ENCODE data around the gene NUP85. TPM values are rescaled to one million over a fixed set of nuclear protein-coding genes. Genes with fewer than 3 reads are reported as not detected.

Gene NUP85
- total and polyA plus RNA-seq, 4 donors = 15.2 to 36.3 (median 29.5) TPM

DNA sequence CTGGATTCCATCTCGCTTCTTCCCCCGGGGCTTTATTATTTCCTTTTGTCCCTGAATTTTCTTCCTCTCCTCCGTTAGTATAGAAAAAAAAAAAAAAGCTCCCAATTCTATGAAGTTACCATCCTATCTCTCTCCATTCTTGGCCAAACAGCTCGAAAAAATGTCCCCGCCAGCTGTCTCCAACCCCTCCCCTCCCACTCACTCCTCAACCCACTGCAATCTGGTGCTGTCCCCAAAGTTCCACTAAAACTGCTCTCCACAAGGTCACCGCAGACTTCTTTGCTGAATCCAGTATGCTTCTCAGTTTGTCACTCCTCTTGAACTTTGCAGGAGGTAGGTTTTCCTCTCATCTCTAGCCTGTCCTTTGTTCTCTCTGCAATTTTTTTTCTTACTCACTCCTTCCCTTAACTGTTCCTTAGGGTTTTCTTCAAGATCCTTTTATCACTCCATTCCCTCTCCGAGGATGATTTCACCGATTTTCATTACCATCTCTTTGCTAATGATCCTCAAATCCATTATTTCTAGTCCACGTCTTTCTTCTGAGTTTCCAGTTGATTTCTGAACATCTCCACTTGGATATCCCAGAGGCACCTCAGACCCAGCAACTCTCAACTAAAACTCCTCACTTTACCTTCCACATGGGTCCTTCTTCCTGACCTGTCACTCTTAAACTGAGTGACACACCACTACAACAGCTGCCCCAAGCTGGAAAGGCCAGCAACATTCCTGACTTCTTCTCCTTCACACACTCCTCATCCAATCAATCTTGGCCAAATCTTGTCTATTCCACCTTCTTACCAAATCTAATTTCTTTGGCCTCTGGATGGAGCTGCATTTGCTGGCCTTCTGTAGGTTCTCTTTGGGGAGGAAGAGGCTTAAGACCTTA lies 21.2 kb upstream of the NUP85 start (continued):
- no peak for TF ChIP-seq FOXA1 (IDR thresholded peaks at IDR 0.05)
- TF ChIP-seq TAF1 (conservative IDR thresholded peaks at IDR 0.05) = no peak
- TF ChIP-seq SP1 (IDR thresholded peaks at IDR 0.05) = no peak
- TF ChIP-seq, protein P1, sequence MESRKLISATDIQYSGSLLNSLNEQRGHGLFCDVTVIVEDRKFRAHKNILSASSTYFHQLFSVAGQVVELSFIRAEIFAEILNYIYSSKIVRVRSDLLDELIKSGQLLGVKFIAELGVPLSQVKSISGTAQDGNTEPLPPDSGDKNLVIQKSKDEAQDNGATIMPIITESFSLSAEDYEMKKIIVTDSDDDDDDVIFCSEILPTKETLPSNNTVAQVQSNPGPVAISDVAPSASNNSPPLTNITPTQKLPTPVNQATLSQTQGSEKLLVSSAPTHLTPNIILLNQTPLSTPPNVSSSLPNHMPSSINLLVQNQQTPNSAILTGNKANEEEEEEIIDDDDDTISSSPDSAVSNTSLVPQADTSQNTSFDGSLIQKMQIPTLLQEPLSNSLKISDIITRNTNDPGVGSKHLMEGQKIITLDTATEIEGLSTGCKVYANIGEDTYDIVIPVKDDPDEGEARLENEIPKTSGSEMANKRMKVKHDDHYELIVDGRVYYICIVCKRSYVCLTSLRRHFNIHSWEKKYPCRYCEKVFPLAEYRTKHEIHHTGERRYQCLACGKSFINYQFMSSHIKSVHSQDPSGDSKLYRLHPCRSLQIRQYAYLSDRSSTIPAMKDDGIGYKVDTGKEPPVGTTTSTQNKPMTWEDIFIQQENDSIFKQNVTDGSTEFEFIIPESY (IDR thresholded peaks at IDR 0.05) = no peak
- no peak for TF ChIP-seq JUND (IDR thresholded peaks at IDR 0.05)

DNA sequence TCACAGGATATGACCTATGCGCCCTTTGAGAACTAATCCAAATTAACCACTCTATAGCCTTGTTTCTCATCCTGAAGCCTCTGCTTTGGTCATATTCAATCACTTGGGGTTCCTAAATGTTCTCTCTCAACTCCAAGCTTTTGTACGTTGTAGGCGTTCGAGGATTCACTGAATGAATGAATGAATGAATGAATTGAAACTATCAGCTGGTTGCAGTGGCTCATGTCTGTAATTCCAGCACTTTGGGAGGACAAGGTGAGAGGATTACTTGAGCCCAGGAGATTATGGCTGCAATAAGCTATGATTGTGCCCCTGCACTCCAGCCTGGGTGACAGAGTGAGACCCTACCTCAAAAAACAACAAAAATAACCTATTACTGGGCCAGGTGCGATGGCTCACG lies 16.9 kb upstream of the NUP85 start:
- H3K27me3 ChIP-seq (ENCODE audit: control insufficient read depth in 4 of 4, insufficient read depth in 4 of 4, low read length in 3 of 4) = no peaks in the 10 kb centered on the region
- no peak overlapping the region for H3K4me3 ChIP-seq (ENCODE audit: low read depth in 1 of 3, low read length in 3 of 3)
- no peak for DNase-seq (ENCODE audit: low spot score)
- peaks cover 0 to 1% (median 0%) of the 10 kb centered on the region in 4 donors for H3K4me1 ChIP-seq (ENCODE audit: control insufficient read depth in 4 of 4, insufficient read depth in 4 of 4, low read length in 3 of 4)
- no peak overlapping the region for H3K9ac ChIP-seq (ENCODE audit: low read depth in 1 of 2, low read length in 2 of 2)
- no peaks in the 10 kb centered on the region for H3K36me3 ChIP-seq (ENCODE audit: control insufficient read depth in 4 of 4, insufficient read depth in 3 of 4, low read depth in 1 of 4, low read length in 3 of 4)
- no peak overlapping the region for H3K27ac ChIP-seq (ENCODE audit: low read depth in 1 of 2, low read length in 2 of 2)
- 89% methylated on average over 6 of the region's 6 CpGs for WGBS
- no peak for TF ChIP-seq MAX (IDR thresholded peaks at IDR 0.05)
- TF ChIP-seq JUND (IDR thresholded peaks at IDR 0.05) = no peak
- TF ChIP-seq FOXA2 (IDR thresholded peaks at IDR 0.05) = no peak
- no peak for TF ChIP-seq TAF1 (conservative IDR thresholded peaks at IDR 0.05)
- no peak for TF ChIP-seq REST (IDR thresholded peaks at IDR 0.05)
- TF ChIP-seq EGR1 (IDR thresholded peaks at IDR 0.05; ENCODE audit: low read depth in 2 of 2) = no peak
- TF ChIP-seq, protein P2, sequence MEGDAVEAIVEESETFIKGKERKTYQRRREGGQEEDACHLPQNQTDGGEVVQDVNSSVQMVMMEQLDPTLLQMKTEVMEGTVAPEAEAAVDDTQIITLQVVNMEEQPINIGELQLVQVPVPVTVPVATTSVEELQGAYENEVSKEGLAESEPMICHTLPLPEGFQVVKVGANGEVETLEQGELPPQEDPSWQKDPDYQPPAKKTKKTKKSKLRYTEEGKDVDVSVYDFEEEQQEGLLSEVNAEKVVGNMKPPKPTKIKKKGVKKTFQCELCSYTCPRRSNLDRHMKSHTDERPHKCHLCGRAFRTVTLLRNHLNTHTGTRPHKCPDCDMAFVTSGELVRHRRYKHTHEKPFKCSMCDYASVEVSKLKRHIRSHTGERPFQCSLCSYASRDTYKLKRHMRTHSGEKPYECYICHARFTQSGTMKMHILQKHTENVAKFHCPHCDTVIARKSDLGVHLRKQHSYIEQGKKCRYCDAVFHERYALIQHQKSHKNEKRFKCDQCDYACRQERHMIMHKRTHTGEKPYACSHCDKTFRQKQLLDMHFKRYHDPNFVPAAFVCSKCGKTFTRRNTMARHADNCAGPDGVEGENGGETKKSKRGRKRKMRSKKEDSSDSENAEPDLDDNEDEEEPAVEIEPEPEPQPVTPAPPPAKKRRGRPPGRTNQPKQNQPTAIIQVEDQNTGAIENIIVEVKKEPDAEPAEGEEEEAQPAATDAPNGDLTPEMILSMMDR (IDR thresholded peaks at IDR 0.05; ENCODE audit: low read depth, low read length, missing input control) = no peak
- no peak for TF ChIP-seq HNF4G (IDR thresholded peaks at IDR 0.05)
- TF ChIP-seq, protein P1 (IDR thresholded peaks at IDR 0.05) = no peak
- TF ChIP-seq RAD21 (IDR thresholded peaks at IDR 0.05) = no peak
- TF ChIP-seq RXRA (IDR thresholded peaks at IDR 0.05) = no peak
- TF ChIP-seq YY1 (IDR thresholded peaks at IDR 0.05) = no peak
- TF ChIP-seq GABPA (IDR thresholded peaks at IDR 0.05 in 1 of 2, conservative IDR thresholded peaks at IDR 0.05 in 1 of 2) = no peak
- TF ChIP-seq ATF3 (IDR thresholded peaks at IDR 0.05) = no peak
- no peak for TF ChIP-seq SP1 (IDR thresholded peaks at IDR 0.05)
- no peak for TF ChIP-seq HNF4A (conservative IDR thresholded peaks at IDR 0.05)
- H3K9me3 ChIP-seq (ENCODE audit: control insufficient read depth in 4 of 4, low read length in 3 of 4) = no peaks in the 10 kb centered on the region

Measured in liver (tissue), 9 donors.